ENCODE results near the gene MCM8.

GRCh38 chr20:5935384-5935783 is 15.1 kb upstream of the MCM8 start:
- TF ChIP-seq CTCF (optimal IDR thresholded peaks at IDR 0.05 in 1 of 3, IDR thresholded peaks at IDR 0.05 in 1 of 3, conservative IDR thresholded peaks at IDR 0.05 in 1 of 3; ENCODE audit: extremely low read depth in 1 of 3, insufficient read depth in 2 of 3, low read length in 3 of 3) = no peak
- TF ChIP-seq EZH2 (IDR thresholded peaks at IDR 0.05; ENCODE audit: low read length) = no peak
